Colonic mucosa (tissue), 4 donors: ENCODE results near the gene SPACA4. TPM values are rescaled to one million over a fixed set of nuclear protein-coding genes. Genes with fewer than 3 reads are reported as not detected.

Experiments
- DNase-seq: peaks from one replicate; pipeline ENCODE4 v3.0.0-alpha.2; 2020
- H3K27ac ChIP-seq: fragments of 200-600 bp; one replicate; pipeline ENCODE4 v1.8.0; 2021
- H3K27me3 ChIP-seq: fragments of 200-600 bp; one replicate; pipeline ENCODE4 v1.8.0; 2021
- H3K36me3 ChIP-seq: fragments of 200-600 bp; one replicate; pipeline ENCODE4 v1.8.0; 2021
- H3K4me1 ChIP-seq: fragments of 200-600 bp; one replicate; pipeline ENCODE4 v1.8.0; 2021; ENCODE audit warnings: mild to moderate bottlenecking
- H3K4me3 ChIP-seq: fragments of 200-600 bp; one replicate; pipeline ENCODE4 v1.8.0; 2021
- H3K9ac ChIP-seq, 2 donors: one replicate each; pipeline ENCODE4 v1.7.0; 2013; ENCODE audit warnings: control low read depth in 2 of 2, low read depth in 2 of 2, low read length in 2 of 2
- H3K9me3 ChIP-seq: fragments of 200-600 bp; one replicate; pipeline ENCODE4 v1.8.0; 2021
- intact Hi-C: fragments of 100-400 bp; cut with DNase I; formaldehyde crosslinking; loops from one replicate; pipeline ENCODE4 v1.14.1; 2022
- total RNA-seq, 2 donors: library from RNA; stranded (reverse); fragmentation: NEBNext Ultra II Directional in 1 of 2; extraction: Animal tissue kit (Norgen Biotek cat#: 25700) in 1 of 2; gene quantifications; one replicate each; pipeline ENCODE4 v1.2.1, GENCODE V29; 2021
- TF ChIP-seq, protein P1 (sequence below): fragments of 200-600 bp; IDR thresholded peaks from one replicate; pipeline ENCODE4 v1.8.0; 2022; ENCODE audit warnings: antibody characterized with exemption, mild to moderate bottlenecking
- donor health status: healthy.
- donor health status: DM: no; HTN: no; CAD: no.
- donor health status: DM: no; HTN: no; CAD: no.

SPACA4 gene
- total RNA-seq, 2 donors from 2014 or later, result 0.27 TPM; not detected in 1

DNA sequence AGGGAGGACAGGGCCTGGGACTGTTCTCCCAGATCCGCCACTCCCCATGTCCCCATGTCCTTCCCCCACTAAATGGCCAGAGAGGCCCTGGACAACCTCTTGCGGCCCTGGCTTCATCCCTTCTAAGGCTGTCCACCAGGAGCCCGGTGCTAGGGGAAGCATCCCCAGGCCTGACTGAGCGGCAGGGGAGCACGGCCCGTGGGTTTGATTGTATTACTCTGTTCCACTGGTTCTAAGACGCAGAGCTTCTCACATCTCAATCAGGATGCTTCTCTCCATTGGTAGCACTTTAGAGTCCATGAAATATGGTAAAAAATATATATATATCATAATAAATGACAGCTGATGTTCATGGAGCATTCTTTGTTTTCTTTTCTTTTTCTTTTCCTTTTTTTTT is 815 bp downstream of the SPACA4 start:
- DNase-seq, result no peak
- Histone ChIP-seq H3K36me3 (no peaks in the 10 kb centered on the region), H3K27ac (no peak overlapping the region), H3K27me3 (no peaks in the 10 kb centered on the region), H3K9ac (no peak overlapping the region), H3K4me3 (no peak overlapping the region), H3K9me3 (no peaks in the 10 kb centered on the region), H3K4me1 (no peaks in the 10 kb centered on the region)
- intact Hi-C loops, result no loop called here
- TF ChIP-seq, protein P1, sequence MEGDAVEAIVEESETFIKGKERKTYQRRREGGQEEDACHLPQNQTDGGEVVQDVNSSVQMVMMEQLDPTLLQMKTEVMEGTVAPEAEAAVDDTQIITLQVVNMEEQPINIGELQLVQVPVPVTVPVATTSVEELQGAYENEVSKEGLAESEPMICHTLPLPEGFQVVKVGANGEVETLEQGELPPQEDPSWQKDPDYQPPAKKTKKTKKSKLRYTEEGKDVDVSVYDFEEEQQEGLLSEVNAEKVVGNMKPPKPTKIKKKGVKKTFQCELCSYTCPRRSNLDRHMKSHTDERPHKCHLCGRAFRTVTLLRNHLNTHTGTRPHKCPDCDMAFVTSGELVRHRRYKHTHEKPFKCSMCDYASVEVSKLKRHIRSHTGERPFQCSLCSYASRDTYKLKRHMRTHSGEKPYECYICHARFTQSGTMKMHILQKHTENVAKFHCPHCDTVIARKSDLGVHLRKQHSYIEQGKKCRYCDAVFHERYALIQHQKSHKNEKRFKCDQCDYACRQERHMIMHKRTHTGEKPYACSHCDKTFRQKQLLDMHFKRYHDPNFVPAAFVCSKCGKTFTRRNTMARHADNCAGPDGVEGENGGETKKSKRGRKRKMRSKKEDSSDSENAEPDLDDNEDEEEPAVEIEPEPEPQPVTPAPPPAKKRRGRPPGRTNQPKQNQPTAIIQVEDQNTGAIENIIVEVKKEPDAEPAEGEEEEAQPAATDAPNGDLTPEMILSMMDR, result no peak

DNA sequence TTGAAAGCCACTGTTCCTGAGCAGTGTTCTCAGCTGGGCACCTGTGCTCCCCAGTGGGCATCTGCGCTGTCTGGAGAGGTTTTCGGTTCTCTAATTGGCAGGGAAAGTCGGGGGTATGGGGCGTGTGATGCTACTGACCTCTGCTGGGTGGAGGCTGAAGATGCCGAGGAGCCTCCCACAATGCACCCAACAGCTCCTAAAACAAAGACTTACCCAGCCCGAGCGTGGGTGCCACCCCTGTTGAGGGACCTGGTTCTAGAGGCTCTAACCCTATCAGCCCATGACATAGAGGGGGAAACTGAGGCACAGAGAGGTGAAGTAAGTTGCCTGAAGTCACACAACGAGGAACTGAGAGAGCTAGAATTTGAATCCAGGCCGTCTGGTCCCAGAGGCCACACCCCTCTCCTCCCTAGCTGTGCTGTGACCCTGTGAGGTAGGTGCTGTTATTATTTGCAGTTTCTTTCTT is 2.3 kb downstream of the SPACA4 start:
- peak; percentile 60 for DNase-seq
- intact Hi-C loops, result no loop called here
- H3K4me3 ChIP-seq, result no peak overlapping the region
- H3K27ac ChIP-seq, result no peak overlapping the region
- H3K9me3 ChIP-seq, result no peaks in the 10 kb centered on the region
- TF ChIP-seq, protein P1, result peak; percentile 50
- no peaks in the 10 kb centered on the region for H3K27me3 ChIP-seq
- H3K36me3 ChIP-seq, result no peaks in the 10 kb centered on the region
- peak overlapping the region; percentile 12 to 40 for H3K9ac ChIP-seq
- no peaks in the 10 kb centered on the region for H3K4me1 ChIP-seq

DNA sequence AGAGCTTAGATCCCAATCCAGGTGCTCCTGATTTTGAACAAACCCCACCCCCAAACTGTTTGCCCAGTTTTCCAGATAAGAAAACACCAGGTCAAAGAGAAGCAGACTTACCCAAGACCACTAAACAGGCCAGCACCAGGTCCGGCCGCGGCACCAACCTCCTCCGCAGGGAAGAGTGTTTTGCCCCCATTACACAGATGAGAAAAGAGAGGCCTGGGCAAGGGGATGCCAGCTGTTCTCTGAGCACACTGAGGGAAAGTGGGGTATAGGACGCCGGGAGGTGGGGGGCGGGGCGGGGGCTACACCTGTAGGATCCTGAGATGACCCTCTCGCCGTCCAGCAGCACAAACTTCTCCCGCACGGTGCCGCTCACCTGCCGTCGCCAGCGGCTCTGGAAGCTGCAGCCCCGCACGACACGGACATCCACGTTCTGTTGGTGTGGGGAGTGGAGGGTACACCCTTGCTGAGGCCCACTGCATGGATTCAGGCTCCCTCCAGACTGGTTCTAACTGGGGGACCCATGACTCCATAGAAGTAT is 3.1 kb downstream of the SPACA4 start:
- Histone ChIP-seq H3K27me3 (no peaks in the 10 kb centered on the region), H3K4me1 (no peaks in the 10 kb centered on the region), H3K4me3 (no peak overlapping the region), H3K9me3 (no peaks in the 10 kb centered on the region), H3K27ac (no peak overlapping the region), H3K36me3 (no peaks in the 10 kb centered on the region), H3K9ac (no peak overlapping the region)
- TF ChIP-seq, protein P1, result no peak
- intact Hi-C loops, result loop anchor here (10.0 kb wide), 1 partner anchor 285 kb away; the partner anchor contains the start of gene EMP3
- DNase-seq, result no peak

DNA sequence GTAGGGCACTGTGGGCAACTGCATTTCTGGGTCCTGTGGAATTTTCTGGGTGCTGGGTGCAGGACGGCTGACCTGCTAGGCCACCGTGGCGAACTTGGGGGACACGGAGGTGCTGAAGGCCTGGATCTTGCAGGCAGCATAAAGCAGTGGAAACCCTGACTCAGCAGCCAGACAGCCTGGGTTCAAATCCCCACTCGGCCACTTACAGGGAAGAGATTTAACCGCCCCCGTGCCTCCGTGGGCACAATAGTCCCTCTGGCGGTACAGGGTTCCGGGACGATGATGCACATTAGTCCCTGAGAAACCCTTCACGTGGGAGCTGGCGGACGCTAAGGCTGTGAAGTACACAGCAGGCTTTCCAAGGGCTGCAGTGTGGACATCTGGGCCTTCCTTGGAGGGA is 5.3 kb downstream of the SPACA4 start:
- no peak overlapping the region for H3K4me3 ChIP-seq
- H3K27ac ChIP-seq, result no peak overlapping the region
- H3K36me3 ChIP-seq, result peaks cover 4% of the 10 kb centered on the region
- no peak for DNase-seq
- H3K9me3 ChIP-seq, result no peaks in the 10 kb centered on the region
- peaks cover 9% of the 10 kb centered on the region for H3K4me1 ChIP-seq
- intact Hi-C loops, result loop anchor here (10.0 kb wide), 1 partner anchor 287 kb away; the partner anchor contains the start of gene EMP3
- peak overlapping the region in 1 of 2 donors; percentile 9 for H3K9ac ChIP-seq
- H3K27me3 ChIP-seq, result no peaks in the 10 kb centered on the region
- TF ChIP-seq, protein P1, result no peak

DNA sequence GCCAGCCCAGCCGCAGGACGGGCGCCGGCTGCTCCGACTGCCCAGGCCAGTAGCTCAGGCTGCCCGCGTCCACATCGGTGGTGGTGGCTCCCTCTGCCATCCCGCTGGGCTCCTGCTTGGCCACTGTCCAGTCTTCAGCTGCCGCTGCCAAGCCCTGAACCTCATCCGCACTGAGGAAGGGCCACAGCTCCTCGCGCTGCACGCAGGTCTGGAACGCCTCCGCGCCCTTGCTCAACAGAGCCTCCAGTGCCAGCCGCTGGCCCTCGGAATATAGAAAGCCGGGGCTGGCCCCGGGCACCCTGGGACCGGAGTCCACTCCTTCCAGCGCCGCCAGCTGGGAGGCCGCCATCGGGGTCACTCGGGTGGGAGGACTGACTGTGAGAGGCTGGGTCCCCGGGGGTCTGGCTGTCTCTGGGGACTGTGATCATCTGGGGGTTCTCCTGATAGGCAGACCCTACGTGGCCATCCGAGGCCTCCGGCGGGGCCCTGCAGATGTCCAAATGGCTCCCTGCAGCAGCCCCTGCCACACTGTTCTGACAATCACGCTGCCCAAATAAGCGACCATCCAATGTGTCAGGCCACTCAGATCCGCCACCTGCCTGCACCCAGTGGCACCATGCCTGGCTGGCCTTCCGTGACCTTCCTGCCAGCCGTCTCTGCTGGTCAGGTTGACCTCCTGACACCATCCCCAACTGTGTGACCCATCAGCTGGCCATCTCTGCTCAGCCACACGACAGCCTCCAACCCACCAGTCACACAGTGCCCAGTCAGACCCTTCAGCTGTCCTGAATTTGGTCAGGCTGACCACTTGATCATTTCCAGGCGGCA is 6.7 kb downstream of the SPACA4 start:
- peak; percentile 68 for DNase-seq
- peaks cover 4% of the 10 kb centered on the region for H3K36me3 ChIP-seq
- H3K27me3 ChIP-seq, result no peaks in the 10 kb centered on the region
- intact Hi-C loops, result loop anchor here (10.0 kb wide), 1 partner anchor 288 kb away; the partner anchor contains the start of gene EMP3
- H3K4me1 ChIP-seq, result peaks cover 17% of the 10 kb centered on the region
- TF ChIP-seq, protein P1, result no peak
- H3K4me3 ChIP-seq, result peak overlapping the region; percentile 51
- peak overlapping the region; percentile 93 for H3K27ac ChIP-seq
- peak overlapping the region; percentile 71 to 100 for H3K9ac ChIP-seq
- H3K9me3 ChIP-seq, result no peaks in the 10 kb centered on the region
